Activated T-helper 17 cell treated with anti-CD3 and anti-CD28 coated beads, Interleukin-2, amount 50 U/mL, for 72 hours (primary cell): ENCODE data around the gene CAMK1. TPM values are rescaled to one million over a fixed set of nuclear protein-coding genes. Genes with fewer than 3 reads are reported as not detected.

Experiments
- ATAC-seq: fragments of 150-1000 bp; cut with Tn5 transposase; replicated peaks from 2 replicates; pipeline ENCODE4 v1.10.0; 2021; ENCODE audit warnings: mild to moderate bottlenecking, moderate library complexity
- H3K27ac Mint-ChIP-seq: one replicate; pipeline ENCODE4 v1.8.0; 2022; ENCODE audit warnings: mixed read lengths
- H3K27me3 Mint-ChIP-seq: one replicate; pipeline ENCODE4 v1.8.0; 2022; ENCODE audit warnings: mixed read lengths
- H3K36me3 Mint-ChIP-seq: one replicate; pipeline ENCODE4 v1.8.0; 2022; ENCODE audit warnings: low read depth, mild to moderate bottlenecking, mixed read lengths
- H3K4me1 Mint-ChIP-seq: one replicate; pipeline ENCODE4 v1.8.0; 2022; ENCODE audit warnings: mixed read lengths
- H3K4me3 Mint-ChIP-seq: one replicate; pipeline ENCODE4 v1.8.0; 2022; ENCODE audit warnings: mild to moderate bottlenecking, mixed read lengths
- H3K9me3 Mint-ChIP-seq: one replicate; pipeline ENCODE4 v1.8.0; 2022; ENCODE audit warnings: mixed read lengths
- total RNA-seq, 2 donors: library from RNA; stranded (reverse); gene quantifications; one replicate each; pipeline ENCODE4 v1.2.3, GENCODE V29; 2022

Gene CAMK1
- total RNA-seq, result 10 to 100 TPM; 23.9 to 75.4 TPM

GRCh38 chr3:9769426-9770275 lies at the start of gene CAMK1:
TSS of gene CAMK1 (minus strand) at chr3:9769947. CDS start at chr3:9767749, 2,198 bp downstream.
- peaks cover 48% of the 10 kb centered on the region for H3K36me3 Mint-ChIP-seq
- peak; percentile 98 for ATAC-seq
- no peaks in the 10 kb centered on the region for H3K27me3 Mint-ChIP-seq
- H3K4me3 Mint-ChIP-seq, result peak within 1 kb of the TSS; percentile 87
- no peaks in the 10 kb centered on the region for H3K9me3 Mint-ChIP-seq
- H3K27ac Mint-ChIP-seq, result peak within 1 kb of the TSS; percentile 90
- peaks cover 18% of the 10 kb centered on the region for H3K4me1 Mint-ChIP-seq

DNA sequence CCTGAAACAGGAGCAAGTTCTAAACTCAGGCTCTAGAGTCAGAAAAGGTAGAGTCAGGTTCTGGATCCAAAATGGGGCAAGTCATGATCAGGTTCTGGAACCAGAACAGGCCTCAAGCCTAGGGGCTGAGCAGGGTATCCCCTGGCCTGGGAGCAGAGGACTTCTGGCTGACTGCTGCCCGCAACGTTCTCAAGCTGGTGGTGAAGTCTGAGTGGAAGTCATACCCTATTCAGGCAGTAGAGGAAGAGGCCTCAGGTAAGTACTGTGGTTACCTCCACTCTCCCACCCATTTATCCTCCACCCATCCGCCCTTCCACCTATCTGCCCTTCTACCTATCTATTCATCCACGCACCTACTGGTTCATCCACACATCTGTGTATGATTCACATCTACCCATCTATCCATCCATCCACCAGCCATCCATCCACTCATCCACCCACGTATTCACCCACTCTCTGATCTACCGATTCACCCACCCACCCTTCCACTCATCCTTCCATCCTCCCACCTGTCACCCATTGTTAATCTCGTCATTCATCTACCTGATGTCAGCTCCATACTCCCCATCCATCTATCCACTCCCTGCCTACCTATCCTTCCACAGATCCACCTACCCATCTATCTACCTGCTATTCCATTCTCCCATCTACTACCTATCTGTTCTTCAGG lies 49.1 kb upstream of the CAMK1 start:
- peak overlapping the region; percentile 3 for H3K27ac Mint-ChIP-seq

GRCh38 chr3:9817436-9817835 lies 47.7 kb upstream of the CAMK1 start:
- Mint-ChIP-seq H3K27ac (no peak overlapping the region), H3K4me3 (no peak overlapping the region), H3K9me3 (no peaks in the 10 kb centered on the region), H3K27me3 (no peaks in the 10 kb centered on the region), H3K36me3 (peaks cover 18% of the 10 kb centered on the region), H3K4me1 (peaks cover 6% of the 10 kb centered on the region)
- ATAC-seq, result peak; percentile 21

More for the DNA sequence above, 49.1 kb upstream of the CAMK1 start:
- H3K36me3 Mint-ChIP-seq, result peaks cover 7% of the 10 kb centered on the region
- H3K27me3 Mint-ChIP-seq, result no peaks in the 10 kb centered on the region
- no peaks in the 10 kb centered on the region for H3K9me3 Mint-ChIP-seq
- H3K4me3 Mint-ChIP-seq, result no peak overlapping the region
- no peak for ATAC-seq
- H3K4me1 Mint-ChIP-seq, result peaks cover 6% of the 10 kb centered on the region

- Mint-ChIP-seq H3K27me3 (no peaks in the 10 kb centered on the region), H3K4me3 (no peak overlapping the region), H3K36me3 (peaks cover 29% of the 10 kb centered on the region), H3K27ac (no peak overlapping the region), H3K4me1 (peaks cover 13% of the 10 kb centered on the region), H3K9me3 (no peaks in the 10 kb centered on the region)
- ATAC-seq, result no peak
Observed at GRCh38 chr3:9815986-9816385, 46.2 kb upstream of the CAMK1 start.

DNA sequence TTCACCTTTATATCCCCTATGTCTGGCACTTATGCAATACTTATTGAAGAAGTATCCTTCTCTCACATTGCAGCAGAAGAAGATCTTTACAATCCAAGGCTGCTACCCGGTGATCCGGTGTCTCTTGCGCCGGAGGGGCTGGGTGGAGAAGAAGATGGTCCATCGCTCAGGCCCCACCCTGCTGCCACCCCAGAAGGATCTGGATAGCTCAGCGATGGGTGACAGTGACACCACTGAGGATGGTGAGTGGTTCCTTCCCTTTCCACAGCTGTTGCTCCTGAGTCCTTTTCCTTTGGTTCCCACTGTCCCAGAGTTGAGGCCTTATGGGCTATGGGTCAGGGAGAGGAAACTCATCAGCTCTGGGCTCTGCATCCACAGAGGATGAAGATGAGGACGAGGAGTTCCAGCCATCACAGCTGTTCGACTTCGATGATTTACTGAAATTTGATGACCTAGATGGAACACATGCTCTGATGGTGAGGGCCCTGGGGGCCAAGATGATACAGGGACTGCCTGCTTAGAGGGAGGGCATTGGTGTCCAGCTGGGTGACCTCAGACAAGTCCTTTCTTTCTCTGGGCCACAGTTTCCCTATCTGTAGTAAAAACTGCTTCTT lies 43.2 kb upstream of the CAMK1 start:
- Mint-ChIP-seq H3K27ac (peak overlapping the region; percentile 30), H3K4me1 (peaks cover 30% of the 10 kb centered on the region), H3K9me3 (no peaks in the 10 kb centered on the region), H3K27me3 (no peaks in the 10 kb centered on the region), H3K4me3 (no peak overlapping the region), H3K36me3 (peaks cover 44% of the 10 kb centered on the region)
- ATAC-seq, result no peak

DNA sequence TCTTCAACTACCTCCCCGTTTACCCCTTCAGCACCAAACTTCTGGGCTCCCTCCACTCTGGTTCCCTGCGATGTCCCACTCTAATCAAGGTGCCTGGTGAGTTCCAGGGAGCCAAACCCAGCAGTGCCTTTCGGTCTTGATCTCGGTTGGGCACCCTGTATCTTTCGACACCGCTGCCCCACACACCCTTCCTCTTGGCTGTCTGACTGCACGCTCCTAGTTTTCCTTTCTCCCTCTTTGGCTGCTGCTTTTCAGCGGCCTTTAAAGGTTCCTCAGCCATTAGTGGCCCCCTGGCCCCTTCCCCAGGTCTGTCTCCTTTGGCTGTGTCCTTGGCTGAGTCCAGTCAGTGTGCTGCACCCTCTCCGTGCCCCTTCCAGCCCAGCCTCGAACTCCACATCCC lies 41.1 kb upstream of the CAMK1 start:
- peaks cover 34% of the 10 kb centered on the region for H3K4me1 Mint-ChIP-seq
- H3K4me3 Mint-ChIP-seq, result peak overlapping the region; percentile 88
- H3K27ac Mint-ChIP-seq, result peak overlapping the region; percentile 49
- ATAC-seq, result no peak
- peaks cover 63% of the 10 kb centered on the region for H3K36me3 Mint-ChIP-seq
- H3K9me3 Mint-ChIP-seq, result no peaks in the 10 kb centered on the region
- no peaks in the 10 kb centered on the region for H3K27me3 Mint-ChIP-seq

DNA sequence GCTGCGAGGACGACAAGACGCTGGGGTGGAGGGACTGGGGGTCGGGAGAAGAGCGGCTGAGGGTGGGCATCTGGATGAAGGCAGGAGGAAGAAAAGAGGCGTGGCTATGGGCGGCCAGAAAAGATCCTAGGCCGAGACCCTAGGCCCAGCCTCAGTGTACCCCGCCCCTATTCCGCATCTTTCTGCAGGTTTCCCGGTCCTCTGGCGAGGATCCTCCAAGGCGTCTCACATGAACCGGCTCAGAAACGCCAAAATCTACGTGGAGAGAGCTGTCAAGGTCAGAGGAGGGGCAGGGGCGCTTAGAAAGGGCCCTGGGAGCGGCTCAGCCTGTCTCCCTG lies 40.7 kb upstream of the CAMK1 start:
- no peak for ATAC-seq
- Mint-ChIP-seq H3K9me3 (no peaks in the 10 kb centered on the region), H3K4me1 (peaks cover 34% of the 10 kb centered on the region), H3K4me3 (peak overlapping the region; percentile 88), H3K27me3 (no peaks in the 10 kb centered on the region), H3K27ac (peak overlapping the region; percentile 49), H3K36me3 (peaks cover 68% of the 10 kb centered on the region)

GRCh38 chr3:9809615-9810432 lies 40.1 kb upstream of the CAMK1 start, which contains the start of gene TTLL3:
TSS of gene TTLL3 (plus strand) at chr3:9810262. CDS start at chr3:9810662, 400 bp downstream.
- peaks cover 74% of the 10 kb centered on the region for H3K36me3 Mint-ChIP-seq
- peaks cover 34% of the 10 kb centered on the region for H3K4me1 Mint-ChIP-seq

GRCh38 chr3:9809239-9809614 lies 39.5 kb upstream of the CAMK1 start:
- Mint-ChIP-seq H3K36me3 (peaks cover 80% of the 10 kb centered on the region), H3K4me3 (peak overlapping the region; percentile 88), H3K27ac (peak overlapping the region; percentile 96), H3K4me1 (peaks cover 34% of the 10 kb centered on the region), H3K9me3 (no peaks in the 10 kb centered on the region), H3K27me3 (no peaks in the 10 kb centered on the region)
- peak; percentile 50 for ATAC-seq

More at GRCh38 chr3:9809615-9810432, 40.1 kb upstream of the CAMK1 start, which contains the start of gene TTLL3:
- H3K4me3 Mint-ChIP-seq, result peak within 1 kb of the TSS; percentile 88
- peak; percentile 46 for ATAC-seq
- H3K9me3 Mint-ChIP-seq, result no peaks in the 10 kb centered on the region
- H3K27me3 Mint-ChIP-seq, result no peaks in the 10 kb centered on the region
- peak within 1 kb of the TSS; percentile 96 for H3K27ac Mint-ChIP-seq

DNA sequence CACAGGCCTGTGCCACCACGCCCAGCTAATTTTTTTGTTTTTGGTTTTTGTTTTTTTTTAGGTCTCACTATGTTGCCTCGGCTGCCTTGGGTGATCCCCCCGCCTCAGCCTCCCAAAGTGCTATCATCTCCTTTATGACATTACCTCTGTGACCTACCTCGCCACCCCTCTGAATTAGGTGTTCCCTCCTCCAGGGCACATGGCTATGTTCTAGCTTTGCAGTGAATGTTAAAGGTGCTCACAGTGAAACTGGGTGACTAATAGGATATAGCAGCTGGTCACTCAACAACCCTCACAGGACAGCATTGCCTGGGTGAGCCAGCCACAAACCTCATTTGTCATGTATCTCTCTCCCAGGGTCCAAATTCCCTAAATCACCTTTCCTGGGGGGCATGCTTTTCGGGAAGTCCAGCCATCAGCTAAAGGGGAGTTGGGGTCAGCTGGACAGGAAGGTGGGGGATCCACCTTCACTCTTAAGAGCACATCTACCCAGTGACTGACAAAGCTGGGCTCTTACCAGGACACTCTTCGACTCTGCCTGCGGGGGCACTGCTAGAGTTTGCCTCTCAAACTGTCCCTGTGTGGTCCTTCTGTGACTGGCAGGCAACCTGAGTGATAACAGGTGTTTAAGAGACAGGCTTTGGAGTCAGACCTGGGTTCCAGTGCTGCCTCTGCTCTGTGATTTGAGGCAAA lies 38.7 kb upstream of the CAMK1 start:
- Mint-ChIP-seq H3K9me3 (no peaks in the 10 kb centered on the region), H3K27me3 (no peaks in the 10 kb centered on the region), H3K4me3 (peak overlapping the region; percentile 88), H3K36me3 (peaks cover 84% of the 10 kb centered on the region), H3K27ac (peak overlapping the region; percentile 96), H3K4me1 (peaks cover 38% of the 10 kb centered on the region)
- peak; percentile 81 for ATAC-seq

- Mint-ChIP-seq H3K27ac (peak overlapping the region; percentile 96), H3K27me3 (no peaks in the 10 kb centered on the region), H3K36me3 (peaks cover 84% of the 10 kb centered on the region), H3K9me3 (no peaks in the 10 kb centered on the region), H3K4me3 (peak overlapping the region; percentile 88), H3K4me1 (peaks cover 40% of the 10 kb centered on the region)
- no peak for ATAC-seq
Observed at GRCh38 chr3:9807981-9808344, 38.2 kb upstream of the CAMK1 start.

- H3K4me1 Mint-ChIP-seq, result peaks cover 40% of the 10 kb centered on the region
- no peak overlapping the region for H3K27ac Mint-ChIP-seq
- H3K27me3 Mint-ChIP-seq, result no peaks in the 10 kb centered on the region
- H3K9me3 Mint-ChIP-seq, result no peaks in the 10 kb centered on the region
- no peak overlapping the region for H3K4me3 Mint-ChIP-seq
- H3K36me3 Mint-ChIP-seq, result peaks cover 90% of the 10 kb centered on the region
- no peak for ATAC-seq
Observed at GRCh38 chr3:9806688-9807589, 37.2 kb upstream of the CAMK1 start.

- H3K4me1 Mint-ChIP-seq, result peaks cover 34% of the 10 kb centered on the region
- H3K27me3 Mint-ChIP-seq, result no peaks in the 10 kb centered on the region
- no peak overlapping the region for H3K4me3 Mint-ChIP-seq
- no peaks in the 10 kb centered on the region for H3K9me3 Mint-ChIP-seq
- no peak for ATAC-seq
- peaks cover 90% of the 10 kb centered on the region for H3K36me3 Mint-ChIP-seq
- no peak overlapping the region for H3K27ac Mint-ChIP-seq
Observed at GRCh38 chr3:9806137-9806536, 36.4 kb upstream of the CAMK1 start.
